Measurements from ENCODE around the gene MAP2K5.

- TF ChIP-seq TAF1 (conservative IDR thresholded peaks at IDR 0.05) (no peak), RAD21 (IDR thresholded peaks at IDR 0.05) (peak; percentile 2 to 3), ZBTB33 (IDR thresholded peaks at IDR 0.05) (no peak), ATF3 (IDR thresholded peaks at IDR 0.05) (no peak)
Observed at GRCh38 chr15:67521029-67521782, 21.3 kb upstream of the MAP2K5 start, which contains the start of gene C15orf61.

All from liver (tissue), 2 donors.